Mesendoderm (in vitro differentiated cells): Measurements from ENCODE around the gene ELK1. TPM values are rescaled to one million over a fixed set of nuclear protein-coding genes. Genes with fewer than 3 reads are reported as not detected.

Experiments
- DNase-seq: peaks from one replicate; pipeline ENCODE4 v3.0.0; 2013
- H2AK5ac ChIP-seq: 2 replicates; pipeline ENCODE4 v1.6.1; 2013; ENCODE audit warnings: low read length, inconsistent platforms
- H2BK120ac ChIP-seq: 2 replicates; pipeline ENCODE4 v1.6.1; 2013; ENCODE audit warnings: low read depth, mild to moderate bottlenecking, low read length, moderate library complexity, mixed read lengths
- H2BK15ac ChIP-seq: replicated peaks from 2 replicates; pipeline ENCODE4 v1.6.1; 2013; ENCODE audit warnings: low read depth, mild to moderate bottlenecking, moderate library complexity
- H2BK5ac ChIP-seq: 2 replicates; pipeline ENCODE4 v1.6.1; 2013; ENCODE audit warnings: low read length, inconsistent platforms
- H3K18ac ChIP-seq: 2 replicates; pipeline ENCODE4 v1.6.1; 2013; ENCODE audit warnings: mild to moderate bottlenecking, low read length, mixed read lengths
- H3K23ac ChIP-seq: one replicate; pipeline ENCODE4 v1.6.1; 2013; ENCODE audit warnings: low read length
- H3K27ac ChIP-seq: 2 replicates; pipeline ENCODE4 v1.5.1; 2013; ENCODE audit warnings: low read depth, mild to moderate bottlenecking, inconsistent platforms, low read length, moderate library complexity
- H3K27me3 ChIP-seq: 2 replicates; pipeline ENCODE4 v1.6.1; 2013; ENCODE audit warnings: low read length, control low read depth, mild to moderate bottlenecking, inconsistent platforms; ENCODE audit not compliant: insufficient read depth, poor library complexity
- H3K36me3 ChIP-seq: 2 replicates; pipeline ENCODE4 v1.6.1; 2013; ENCODE audit warnings: low read length, inconsistent platforms; ENCODE audit not compliant: control insufficient read depth, insufficient read depth
- H3K4ac ChIP-seq: one replicate; pipeline ENCODE4 v1.6.1; 2013; ENCODE audit warnings: low read depth, mild to moderate bottlenecking, low read length, moderate library complexity
- H3K4me1 ChIP-seq: 2 replicates; pipeline ENCODE4 v1.6.1; 2013; ENCODE audit warnings: low read depth, low read length, inconsistent platforms; ENCODE audit not compliant: control insufficient read depth
- H3K4me2 ChIP-seq: 2 replicates; pipeline ENCODE4 v1.6.1; 2013; ENCODE audit warnings: low read length
- H3K4me3 ChIP-seq: 2 replicates; pipeline ENCODE4 v1.5.1; 2013; ENCODE audit warnings: mild to moderate bottlenecking, low read length
- H3K56ac ChIP-seq: one replicate; pipeline ENCODE4 v1.6.1; 2013; ENCODE audit warnings: low read length
- H3K79me1 ChIP-seq: 2 replicates; pipeline ENCODE4 v1.6.1; 2013; ENCODE audit warnings: low read length, inconsistent platforms
- H3K79me2 ChIP-seq: 2 replicates; pipeline ENCODE4 v1.6.1; 2013; ENCODE audit warnings: mild to moderate bottlenecking, low read length; ENCODE audit not compliant: control insufficient read depth, insufficient read depth
- H3K9ac ChIP-seq: 2 replicates; pipeline ENCODE4 v1.6.1; 2013; ENCODE audit warnings: low read length, inconsistent platforms
- H4K5ac ChIP-seq: one replicate; pipeline ENCODE4 v1.6.1; 2013; ENCODE audit warnings: low read length
- H4K8ac ChIP-seq: one replicate; pipeline ENCODE4 v1.6.1; 2013; ENCODE audit warnings: low read depth, mild to moderate bottlenecking, control low read depth, low read length, moderate library complexity
- WGBS: extraction: QIAGEN DNeasy Blood & Tissue Kit; methylation state at CpG from one replicate; pipeline ENCODE4 v1.1.7; 2013; ENCODE audit warnings: low lambda C conversion rate, missing lambda C conversion rate; ENCODE audit not compliant: insufficient coverage; ENCODE audit errors: extremely low coverage; 5-methylcytosine and 5-hydroxymethylcytosine counted together
- polyA plus RNA-seq, 2 experiments: library from polyadenylated mRNA; stranded (reverse); fragments of 200-250 nt; gene quantifications; one replicate each; pipeline ENCODE4 v1.2.3, GENCODE V29; 2013

ELK1 gene, protein sequence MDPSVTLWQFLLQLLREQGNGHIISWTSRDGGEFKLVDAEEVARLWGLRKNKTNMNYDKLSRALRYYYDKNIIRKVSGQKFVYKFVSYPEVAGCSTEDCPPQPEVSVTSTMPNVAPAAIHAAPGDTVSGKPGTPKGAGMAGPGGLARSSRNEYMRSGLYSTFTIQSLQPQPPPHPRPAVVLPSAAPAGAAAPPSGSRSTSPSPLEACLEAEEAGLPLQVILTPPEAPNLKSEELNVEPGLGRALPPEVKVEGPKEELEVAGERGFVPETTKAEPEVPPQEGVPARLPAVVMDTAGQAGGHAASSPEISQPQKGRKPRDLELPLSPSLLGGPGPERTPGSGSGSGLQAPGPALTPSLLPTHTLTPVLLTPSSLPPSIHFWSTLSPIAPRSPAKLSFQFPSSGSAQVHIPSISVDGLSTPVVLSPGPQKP
- polyA plus RNA-seq (2013, experiment 1 of 2), result 26.8 TPM
- 24.9 TPM for polyA plus RNA-seq (2013, experiment 2 of 2)

DNA sequence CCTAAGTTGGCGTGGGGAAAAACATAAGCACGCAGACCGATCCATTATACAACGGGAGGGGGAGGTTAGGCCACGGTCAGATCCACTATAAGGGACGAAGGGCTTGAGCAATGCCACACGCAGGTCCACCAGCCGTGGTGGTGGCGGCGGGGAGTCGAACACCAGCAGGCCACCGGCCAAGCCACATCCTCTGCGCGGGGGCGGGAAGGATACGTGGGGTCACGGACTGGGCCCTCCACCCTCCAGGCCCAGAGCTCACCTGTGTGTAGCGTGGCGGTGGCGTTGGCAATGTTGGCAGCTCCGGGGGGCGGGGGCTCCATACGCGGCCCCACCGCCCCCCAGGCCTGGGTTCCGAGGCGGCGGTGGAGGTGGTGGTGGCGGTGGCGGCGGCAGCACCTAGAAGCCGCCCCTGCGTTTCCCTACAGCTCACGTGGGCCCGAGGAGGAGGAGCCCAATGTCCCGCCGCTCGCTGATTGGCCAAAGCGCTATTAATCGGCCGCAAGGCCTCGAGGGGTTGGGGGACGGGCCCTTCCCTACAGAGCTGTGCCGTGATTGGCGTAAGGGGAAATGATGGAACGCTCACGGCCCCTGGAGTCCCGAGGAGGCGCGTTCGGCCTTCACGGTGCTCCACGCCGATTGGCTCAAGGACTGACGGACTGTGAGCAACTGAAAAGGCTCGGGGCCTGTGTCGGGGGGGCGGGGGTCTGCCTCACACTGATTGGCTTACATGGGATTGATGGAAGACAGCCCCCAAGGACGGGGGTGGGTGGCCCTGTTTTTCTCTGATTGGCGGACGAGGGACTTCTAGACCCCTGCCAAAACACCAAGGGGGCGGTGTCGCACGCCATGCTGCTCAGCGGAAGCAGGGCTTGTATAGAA, at the start of gene ELK1:
TSS of gene ELK1 (minus strand) at position 400 of the 879 bp plus-strand sequence. CDS start 9,122 bp downstream, outside the sequence.
- H3K18ac ChIP-seq, result no peak within 1 kb of the TSS
- no peak within 1 kb of the TSS for H3K23ac ChIP-seq
- no peaks in the 10 kb centered on the region for H3K27me3 ChIP-seq
- H3K4ac ChIP-seq, result no peak within 1 kb of the TSS
- H3K56ac ChIP-seq, result peak within 1 kb of the TSS; percentile 90
- no peaks in the 10 kb centered on the region for H3K4me1 ChIP-seq
- H2BK120ac ChIP-seq, result no peak within 1 kb of the TSS
- H3K4me3 ChIP-seq, result peak within 1 kb of the TSS; percentile 63
- DNase-seq, result peak; percentile 99
- H3K36me3 ChIP-seq, result no peaks in the 10 kb centered on the region
- no peak within 1 kb of the TSS for H4K8ac ChIP-seq
- no peaks in the 10 kb centered on the region for H3K79me1 ChIP-seq
- no peak within 1 kb of the TSS for H2AK5ac ChIP-seq
- H3K4me2 ChIP-seq, result peak within 1 kb of the TSS; percentile 73
- peaks cover 3% of the 10 kb centered on the region for H3K79me2 ChIP-seq
- WGBS, result no CpG with 5 or more reads among the region's 65 CpGs
- H3K27ac ChIP-seq, result peak within 1 kb of the TSS; percentile 2
- H2BK15ac ChIP-seq, result no peak within 1 kb of the TSS
- H3K9ac ChIP-seq, result peak within 1 kb of the TSS; percentile 75
- H2BK5ac ChIP-seq, result no peak within 1 kb of the TSS
- H4K5ac ChIP-seq, result no peak within 1 kb of the TSS

DNA sequence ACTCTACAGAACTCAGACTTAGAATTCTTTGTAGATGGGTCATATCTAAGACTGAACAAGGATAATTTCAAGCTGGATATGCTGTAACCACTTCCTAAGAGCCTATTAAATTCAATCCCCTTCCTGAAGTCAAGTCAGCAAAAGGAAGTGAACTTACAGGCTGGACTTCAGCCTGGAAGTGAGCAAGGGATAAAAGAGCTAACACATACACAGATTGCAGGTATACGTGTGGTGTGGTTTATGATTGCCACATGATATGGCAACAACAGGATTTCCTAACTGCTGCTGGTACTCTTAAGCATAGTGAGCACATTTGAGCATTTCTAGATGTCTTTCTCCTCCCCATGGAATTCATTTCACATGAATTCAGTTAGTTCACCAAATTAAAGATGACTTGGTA, 46.8 kb upstream of the ELK1 start:
- Histone ChIP-seq H2AK5ac (no peak overlapping the region), H3K79me2 (no peaks in the 10 kb centered on the region), H3K4me2 (no peak overlapping the region), H3K23ac (no peak overlapping the region), H2BK120ac (no peak overlapping the region), H3K4me3 (no peak overlapping the region), H2BK5ac (no peak overlapping the region), H3K36me3 (no peaks in the 10 kb centered on the region), H2BK15ac (no peak overlapping the region), H4K5ac (no peak overlapping the region), H3K27me3 (no peaks in the 10 kb centered on the region), H4K8ac (no peak overlapping the region), H3K9ac (no peak overlapping the region), H3K56ac (no peak overlapping the region), H3K18ac (no peak overlapping the region), H3K27ac (no peak overlapping the region), H3K4me1 (no peaks in the 10 kb centered on the region), H3K4ac (no peak overlapping the region), H3K79me1 (no peaks in the 10 kb centered on the region)
- no peak for DNase-seq
- WGBS, result no CpG with 5 or more reads among the region's 1 CpG

DNA sequence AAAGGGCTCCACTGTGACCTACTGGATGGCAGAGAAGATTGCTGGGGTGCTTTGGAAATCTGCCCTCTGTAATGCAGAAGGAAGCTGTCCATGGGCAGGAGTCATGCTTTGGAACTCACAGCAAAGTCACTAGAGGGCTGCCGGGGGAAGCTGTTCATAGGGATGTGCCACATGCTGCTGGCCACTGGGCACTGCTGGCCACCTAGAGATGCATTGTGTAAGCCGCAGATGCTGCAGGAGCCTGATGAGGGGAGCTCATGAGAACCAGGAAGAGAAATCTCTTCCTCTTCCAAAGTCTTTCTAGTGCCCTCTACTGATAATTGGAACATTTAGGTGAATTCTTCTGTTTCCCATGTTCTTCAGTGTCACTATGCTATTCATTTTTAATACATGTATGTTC, 39.8 kb upstream of the ELK1 start:
- no peak overlapping the region for H3K4me2 ChIP-seq
- no peak overlapping the region for H3K4ac ChIP-seq
- H3K4me1 ChIP-seq, result no peaks in the 10 kb centered on the region
- H3K79me1 ChIP-seq, result no peaks in the 10 kb centered on the region
- peak; percentile 7 for DNase-seq
- no peak overlapping the region for H3K9ac ChIP-seq
- H3K4me3 ChIP-seq, result no peak overlapping the region
- no peak overlapping the region for H2BK15ac ChIP-seq
- no CpG with 5 or more reads among the region's 2 CpGs for WGBS
- no peak overlapping the region for H4K5ac ChIP-seq
- no peak overlapping the region for H2AK5ac ChIP-seq
- H3K27me3 ChIP-seq, result no peaks in the 10 kb centered on the region
- no peak overlapping the region for H3K56ac ChIP-seq
- no peak overlapping the region for H3K27ac ChIP-seq
- no peak overlapping the region for H2BK5ac ChIP-seq
- H3K36me3 ChIP-seq, result no peaks in the 10 kb centered on the region
- no peak overlapping the region for H2BK120ac ChIP-seq
- H4K8ac ChIP-seq, result no peak overlapping the region
- H3K23ac ChIP-seq, result no peak overlapping the region
- H3K18ac ChIP-seq, result no peak overlapping the region
- no peaks in the 10 kb centered on the region for H3K79me2 ChIP-seq

GRCh38 chrX:47687263-47687662, 36.9 kb upstream of the ELK1 start:
- no peak overlapping the region for H3K4ac ChIP-seq
- no peak overlapping the region for H3K9ac ChIP-seq
- no CpG with 5 or more reads among the region's 6 CpGs for WGBS
- no peak overlapping the region for H3K18ac ChIP-seq
- no peak overlapping the region for H3K27ac ChIP-seq
- H2BK5ac ChIP-seq, result no peak overlapping the region
- H3K56ac ChIP-seq, result no peak overlapping the region
- H4K5ac ChIP-seq, result no peak overlapping the region
- H3K4me2 ChIP-seq, result no peak overlapping the region
- no peak overlapping the region for H2BK15ac ChIP-seq
- H2BK120ac ChIP-seq, result no peak overlapping the region
- H3K23ac ChIP-seq, result no peak overlapping the region
- no peaks in the 10 kb centered on the region for H3K79me1 ChIP-seq
- no peak overlapping the region for H3K4me3 ChIP-seq
- no peak for DNase-seq
- no peak overlapping the region for H4K8ac ChIP-seq
- no peaks in the 10 kb centered on the region for H3K79me2 ChIP-seq
- H3K36me3 ChIP-seq, result no peaks in the 10 kb centered on the region
- H3K4me1 ChIP-seq, result no peaks in the 10 kb centered on the region
- no peaks in the 10 kb centered on the region for H3K27me3 ChIP-seq
- no peak overlapping the region for H2AK5ac ChIP-seq

GRCh38 chrX:47683829-47684205, 33.5 kb upstream of the ELK1 start:
- Histone ChIP-seq H3K4ac (no peak overlapping the region), H3K79me2 (no peaks in the 10 kb centered on the region)
- WGBS, result no CpG with 5 or more reads among the region's 3 CpGs

More at GRCh38 chrX:47683829-47684205, 33.5 kb upstream of the ELK1 start:
- Histone ChIP-seq H2AK5ac (no peak overlapping the region), H3K18ac (no peak overlapping the region), H3K27ac (no peak overlapping the region), H3K36me3 (no peaks in the 10 kb centered on the region), H2BK120ac (no peak overlapping the region), H3K56ac (no peak overlapping the region), H2BK15ac (no peak overlapping the region), H3K27me3 (no peaks in the 10 kb centered on the region), H4K5ac (no peak overlapping the region), H3K79me1 (no peaks in the 10 kb centered on the region), H3K4me1 (no peaks in the 10 kb centered on the region), H2BK5ac (no peak overlapping the region), H3K4me3 (no peak overlapping the region), H3K4me2 (no peak overlapping the region), H4K8ac (no peak overlapping the region), H3K23ac (no peak overlapping the region), H3K9ac (no peak overlapping the region)
- DNase-seq, result no peak
